ENCODE data around the gene C1orf52.

Gene C1orf52

DNA sequence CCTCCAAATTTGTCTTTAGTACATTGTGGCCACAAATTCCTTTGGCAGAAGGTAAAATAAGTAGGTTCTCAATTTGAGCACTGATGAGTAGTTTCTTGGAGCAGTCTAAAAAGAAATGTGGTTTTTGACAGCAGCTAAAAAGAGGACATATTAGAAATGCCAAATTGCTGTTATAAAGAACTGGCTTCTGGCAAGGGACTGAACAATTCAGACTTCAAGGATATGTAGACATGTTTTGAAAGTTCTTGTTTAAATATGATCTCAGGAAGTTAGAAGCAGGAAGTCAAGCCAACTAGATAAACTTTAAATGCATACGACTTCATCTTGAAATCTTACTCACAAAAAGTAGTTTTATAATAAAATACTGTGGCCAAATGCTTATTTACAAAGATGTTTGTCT is 18.8 kb downstream of the C1orf52 start:
- Mint-ChIP-seq H3K4me1 (peaks cover 21% of the 10 kb centered on the region), H3K36me3 (no peaks in the 10 kb centered on the region), H3K4me3 (no peak overlapping the region), H3K27ac (peak overlapping the region; percentile 68), H3K9me3 (no peaks in the 10 kb centered on the region), H3K27me3 (peaks cover 11% of the 10 kb centered on the region)
- CTCF ChIA-PET, result interaction anchor here (0.8 to 1.9 kb wide), 14 partner anchors 12 to 299 kb away, joined by 3 to 27 read pairs (median 3); partner anchors contain the start of gene C1orf52
- DNase-seq, result no peak

DNA sequence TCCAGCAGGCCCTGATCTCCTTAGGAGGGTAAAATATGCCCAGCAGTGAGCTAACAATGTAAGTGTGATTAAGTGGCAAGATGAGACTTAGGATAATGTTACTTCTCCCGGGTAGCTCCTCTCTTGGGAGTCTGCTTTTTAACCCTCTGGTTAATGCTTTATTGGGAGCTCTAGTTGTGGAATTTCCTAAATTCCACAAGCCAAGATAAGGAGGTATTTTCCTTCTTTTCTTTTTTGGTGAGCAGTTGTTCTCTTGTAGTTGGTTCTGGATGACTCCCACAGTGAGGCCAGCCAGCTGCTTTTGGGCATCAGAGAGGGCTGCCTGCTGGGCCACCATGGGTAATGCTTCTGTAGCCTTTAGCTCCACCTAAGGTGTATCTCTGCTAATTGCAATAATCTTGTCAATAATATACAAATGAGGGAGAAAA is 19.3 kb downstream of the C1orf52 start:
- Mint-ChIP-seq H3K36me3 (no peaks in the 10 kb centered on the region), H3K4me3 (no peak overlapping the region), H3K27me3 (peaks cover 14% of the 10 kb centered on the region), H3K9me3 (no peaks in the 10 kb centered on the region), H3K4me1 (peaks cover 21% of the 10 kb centered on the region), H3K27ac (peak overlapping the region; percentile 68)
- peak; percentile 28 for DNase-seq
- CTCF ChIA-PET, result interaction anchor here (0.8 to 1.9 kb wide), 16 partner anchors 13 to 298 kb away, joined by 3 to 27 read pairs (median 3); partner anchors contain the start of gene C1orf52

DNA sequence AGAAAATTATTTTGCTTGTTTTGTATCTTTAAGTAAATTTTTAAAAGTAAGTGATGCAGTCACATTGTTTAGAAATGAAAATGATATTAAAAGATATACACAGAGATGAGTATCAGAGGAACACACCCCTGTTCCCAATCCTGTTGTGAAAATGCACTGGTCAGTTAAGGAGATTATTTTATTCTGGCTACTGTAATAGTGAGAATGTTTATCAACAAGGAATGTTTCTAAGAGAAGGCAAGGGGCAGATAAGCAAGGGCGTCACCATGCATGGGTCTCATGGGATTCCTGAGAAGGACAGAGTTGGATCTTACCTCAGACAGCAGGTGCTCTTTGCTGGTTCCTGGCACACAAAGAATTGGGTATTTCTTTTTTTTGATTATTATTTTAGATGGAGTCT is 21.8 kb downstream of the C1orf52 start:
- DNase-seq, result no peak
- CTCF ChIA-PET, result no interaction called here
- Mint-ChIP-seq H3K27me3 (peaks cover 17% of the 10 kb centered on the region), H3K9me3 (no peaks in the 10 kb centered on the region), H3K36me3 (no peaks in the 10 kb centered on the region), H3K4me3 (no peak overlapping the region), H3K27ac (no peak overlapping the region), H3K4me1 (peaks cover 12% of the 10 kb centered on the region)

DNA sequence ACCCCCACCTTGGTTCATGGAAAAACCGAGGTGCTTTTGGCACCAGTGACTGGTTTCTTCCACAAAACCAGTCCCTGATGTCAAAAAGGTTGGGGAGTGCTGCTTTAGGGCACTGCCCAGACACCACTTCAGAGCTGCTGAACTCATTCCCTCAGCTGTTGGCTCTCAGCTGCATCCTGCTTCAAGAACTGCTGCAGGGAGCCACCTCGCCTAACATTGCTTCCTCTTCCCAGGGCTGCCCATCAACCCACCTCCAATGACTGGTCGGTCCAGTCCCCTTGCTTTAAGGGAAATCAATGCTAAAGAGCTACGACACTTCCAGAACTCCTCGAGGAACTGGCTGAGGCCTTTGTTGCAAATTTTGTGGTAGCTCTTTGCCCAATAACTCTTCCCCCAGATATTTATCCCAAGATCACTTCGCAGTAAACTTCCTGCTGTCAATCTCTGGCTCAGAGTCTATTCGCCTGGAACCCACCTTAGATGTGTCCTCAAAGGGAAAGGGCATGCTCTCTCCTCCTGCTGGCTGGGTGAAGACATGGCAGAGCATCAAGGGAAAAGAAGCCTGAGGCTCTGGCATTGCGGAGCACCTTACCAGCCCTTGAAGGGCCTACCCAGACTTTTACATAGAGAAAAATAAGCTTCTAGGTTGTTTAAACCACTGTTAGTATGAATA is 29.0 kb downstream of the C1orf52 start:
- no peak overlapping the region for H3K4me3 Mint-ChIP-seq
- CTCF ChIA-PET, result interaction anchor here (0.7 to 1.5 kb wide), 4 partner anchors 24 to 285 kb away, joined by 3 to 9 read pairs (median 4); no protein-coding TSS in a partner anchor
- no peaks in the 10 kb centered on the region for H3K9me3 Mint-ChIP-seq
- H3K27ac Mint-ChIP-seq, result no peak overlapping the region
- no peaks in the 10 kb centered on the region for H3K36me3 Mint-ChIP-seq
- DNase-seq, result no peak
- H3K4me1 Mint-ChIP-seq, result no peaks in the 10 kb centered on the region
- peaks cover 11% of the 10 kb centered on the region for H3K27me3 Mint-ChIP-seq

DNA sequence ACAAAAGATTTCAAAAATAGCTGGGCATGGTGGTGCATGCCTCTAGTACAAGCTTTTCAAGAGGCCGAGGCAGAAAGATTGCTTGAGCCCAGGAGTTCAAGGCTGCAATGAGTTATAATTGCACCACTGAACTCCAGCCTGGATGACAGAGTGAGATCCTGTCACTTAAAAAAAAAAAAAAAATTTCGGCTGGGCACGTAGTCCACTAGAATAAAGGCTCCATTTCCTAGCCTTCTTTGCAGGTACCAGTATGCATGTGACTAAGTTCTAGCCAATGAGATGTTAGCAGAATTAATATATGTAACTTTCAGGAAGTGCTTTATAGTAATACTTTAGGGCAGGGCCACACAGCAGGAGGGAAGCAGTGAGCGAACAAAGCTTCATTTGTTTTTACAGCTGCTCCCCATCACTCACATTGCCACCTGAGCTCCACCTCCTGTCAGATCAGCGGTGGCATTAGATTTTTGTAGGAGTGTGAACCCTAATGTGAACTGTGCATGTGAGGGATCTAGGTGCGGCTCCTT is 29.8 kb downstream of the C1orf52 start:
- CTCF ChIA-PET, result interaction anchor here (0.6 to 0.7 kb wide), 2 partner anchors 13 to 30 kb away, joined by 3 to 6 read pairs; partner anchors contain the start of gene C1orf52
- H3K4me1 Mint-ChIP-seq, result no peaks in the 10 kb centered on the region
- no peak overlapping the region for H3K4me3 Mint-ChIP-seq
- DNase-seq, result no peak
- peaks cover 6% of the 10 kb centered on the region for H3K27me3 Mint-ChIP-seq
- H3K9me3 Mint-ChIP-seq, result no peaks in the 10 kb centered on the region
- H3K36me3 Mint-ChIP-seq, result no peaks in the 10 kb centered on the region
- H3K27ac Mint-ChIP-seq, result no peak overlapping the region

DNA sequence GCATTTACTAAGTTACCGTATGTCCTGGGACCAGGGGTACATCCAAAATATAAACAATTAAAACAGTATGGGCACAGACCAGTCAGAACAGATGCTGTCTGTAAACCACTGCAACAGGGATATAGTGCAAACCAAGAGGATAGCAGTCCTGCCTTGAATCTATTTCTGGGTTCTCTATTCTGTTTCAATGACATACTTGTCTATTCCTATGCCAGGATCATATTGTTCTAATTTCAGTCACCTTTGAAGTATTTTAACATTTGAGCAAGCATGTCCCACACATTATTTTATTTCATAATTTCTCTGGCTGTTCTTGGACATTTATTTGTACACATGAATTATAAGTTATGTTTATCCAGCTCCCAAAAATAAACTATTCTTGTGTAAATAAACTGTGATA is 30.5 kb downstream of the C1orf52 start:
- Mint-ChIP-seq H3K4me1 (no peaks in the 10 kb centered on the region), H3K9me3 (no peaks in the 10 kb centered on the region), H3K27ac (no peak overlapping the region), H3K36me3 (no peaks in the 10 kb centered on the region), H3K4me3 (no peak overlapping the region), H3K27me3 (peaks cover 6% of the 10 kb centered on the region)
- no peak for DNase-seq
- CTCF ChIA-PET, result interaction anchor here (0.7 to 0.8 kb wide), 2 partner anchors 31 to 284 kb away, joined by 3 read pairs; partner anchors contain the start of gene C1orf52

DNA sequence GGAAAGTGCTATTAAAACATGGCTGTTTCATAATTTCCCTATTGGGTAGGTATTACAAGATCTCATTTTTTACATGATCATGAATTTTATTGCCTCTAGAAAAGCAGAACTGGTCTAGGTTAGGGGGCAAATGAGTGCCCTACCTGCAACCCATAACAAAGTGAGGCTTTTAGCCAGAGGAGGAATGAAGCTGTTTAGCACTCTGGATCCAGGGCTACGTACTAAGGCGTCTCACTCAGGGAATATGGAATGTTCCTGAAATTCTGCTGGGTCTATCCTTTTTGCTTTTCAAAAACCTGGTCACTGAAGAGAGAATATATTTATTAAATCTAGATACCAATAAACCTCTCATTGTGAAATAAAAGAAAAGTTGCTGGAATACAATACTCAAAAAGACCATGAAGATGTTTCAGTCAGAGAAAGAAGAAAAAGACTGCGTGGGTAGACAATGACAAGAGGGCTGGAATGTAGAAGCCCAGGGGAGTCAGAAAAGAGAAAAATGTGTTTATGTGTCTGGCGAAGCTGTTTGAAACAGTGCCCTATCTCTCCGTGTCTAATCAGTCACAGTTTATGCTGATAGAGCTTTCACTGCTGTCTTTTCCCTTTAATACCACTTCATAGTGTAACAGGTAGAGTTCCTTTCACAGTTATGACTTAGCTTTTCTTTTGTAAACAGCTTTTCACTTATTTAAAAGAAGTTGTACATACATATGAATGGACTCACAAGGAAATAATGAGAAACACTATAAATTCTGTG is 33.7 kb downstream of the C1orf52 start:
- Mint-ChIP-seq H3K36me3 (no peaks in the 10 kb centered on the region), H3K9me3 (no peaks in the 10 kb centered on the region), H3K27me3 (peaks cover 6% of the 10 kb centered on the region), H3K27ac (no peak overlapping the region), H3K4me1 (no peaks in the 10 kb centered on the region), H3K4me3 (no peak overlapping the region)
- DNase-seq, result no peak
- CTCF ChIA-PET, result no interaction called here

DNA sequence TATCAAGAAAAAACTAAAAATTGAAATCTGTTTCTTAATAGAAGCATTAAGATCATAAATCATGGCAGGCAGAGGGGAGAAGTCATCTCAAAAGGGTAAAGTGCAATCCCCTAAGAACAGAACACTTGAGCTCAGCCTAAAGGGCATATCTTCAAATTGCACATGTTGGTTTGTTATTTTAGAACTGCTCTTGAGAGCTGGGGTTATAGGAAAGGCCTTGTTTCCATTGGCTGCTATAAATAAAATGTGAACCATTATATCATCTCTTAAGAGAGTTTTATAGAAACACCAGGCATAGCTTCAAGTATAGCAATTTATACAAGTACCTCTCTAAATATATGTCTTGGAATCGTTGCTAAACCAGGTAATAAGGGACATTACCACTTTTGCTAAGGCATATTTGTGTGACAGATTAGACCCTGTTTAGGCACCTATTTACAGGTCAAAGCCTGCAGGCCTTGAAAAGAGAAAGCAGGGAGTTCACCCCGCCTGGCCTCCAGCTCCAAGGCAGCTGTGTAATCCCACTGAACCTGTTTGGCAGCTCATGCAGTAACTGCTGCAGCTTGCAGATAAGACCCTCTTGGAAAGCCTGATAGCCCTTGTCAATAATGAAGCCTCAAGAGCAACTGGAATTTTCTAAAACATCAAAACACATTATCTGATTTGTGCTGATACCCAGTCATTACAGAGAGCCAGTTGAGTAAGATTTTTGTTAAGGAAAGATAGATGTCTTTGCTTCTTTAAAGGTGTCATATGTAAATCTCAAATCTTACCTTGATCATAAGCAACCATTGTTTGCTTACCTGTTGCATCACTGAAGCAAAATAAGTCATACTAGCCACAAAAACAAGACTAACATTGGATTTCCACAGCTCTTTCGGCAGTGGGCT is 34.5 kb downstream of the C1orf52 start:
- Mint-ChIP-seq H3K4me3 (no peak overlapping the region), H3K4me1 (no peaks in the 10 kb centered on the region), H3K36me3 (no peaks in the 10 kb centered on the region), H3K27me3 (peaks cover 14% of the 10 kb centered on the region), H3K27ac (no peak overlapping the region), H3K9me3 (no peaks in the 10 kb centered on the region)
- CTCF ChIA-PET, result interaction anchor here (1.1 kb wide), 2 partner anchors 85 to 280 kb away, joined by 3 read pairs; no protein-coding TSS in a partner anchor
- DNase-seq, result no peak

DNA sequence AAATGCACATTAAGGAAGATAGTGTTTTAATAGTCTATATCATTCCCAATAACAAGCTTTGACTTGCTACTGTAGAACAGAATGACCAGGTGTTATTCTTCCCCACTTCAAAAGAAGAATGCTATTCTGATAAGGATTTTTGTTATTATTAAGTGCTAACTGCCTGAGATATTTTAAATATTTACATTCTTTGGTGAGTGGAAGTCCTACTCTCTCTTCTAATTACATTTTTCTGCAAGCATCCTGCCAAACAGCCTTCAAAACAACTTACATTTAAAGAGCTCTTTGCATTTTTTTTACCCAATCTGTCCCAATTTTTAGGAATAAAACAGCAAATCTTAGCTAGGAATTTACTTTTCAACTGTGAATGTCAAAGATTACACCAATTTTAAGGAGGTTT is 35.2 kb downstream of the C1orf52 start:
- Mint-ChIP-seq H3K4me1 (no peaks in the 10 kb centered on the region), H3K36me3 (no peaks in the 10 kb centered on the region), H3K27me3 (peaks cover 14% of the 10 kb centered on the region), H3K4me3 (no peak overlapping the region), H3K27ac (no peak overlapping the region), H3K9me3 (no peaks in the 10 kb centered on the region)
- CTCF ChIA-PET, result interaction anchor here (1.1 kb wide), 2 partner anchors 85 to 279 kb away, joined by 3 read pairs; no protein-coding TSS in a partner anchor
- no peak for DNase-seq

DNA sequence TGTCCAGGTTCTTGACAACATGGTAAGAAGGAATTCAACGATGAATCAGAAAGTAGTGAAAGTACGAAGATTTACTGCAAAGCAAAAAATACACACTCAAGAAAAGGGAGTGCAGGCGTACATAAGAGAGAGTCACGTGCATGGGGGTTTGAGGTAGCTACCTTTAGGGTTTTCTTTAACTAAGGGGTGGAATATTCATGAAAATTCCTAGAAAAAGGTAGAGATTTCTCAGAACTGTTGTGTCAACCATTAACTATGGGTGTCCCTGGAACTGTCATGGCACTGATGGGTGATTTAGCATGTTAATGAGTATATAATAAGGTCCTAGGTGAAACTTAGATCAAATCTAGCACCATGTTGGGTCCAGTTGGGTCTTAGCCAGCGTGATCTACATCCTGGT is 36.1 kb downstream of the C1orf52 start:
- no peak for DNase-seq
- Mint-ChIP-seq H3K4me3 (no peak overlapping the region), H3K36me3 (no peaks in the 10 kb centered on the region), H3K4me1 (no peaks in the 10 kb centered on the region), H3K9me3 (no peaks in the 10 kb centered on the region), H3K27ac (no peak overlapping the region), H3K27me3 (peaks cover 20% of the 10 kb centered on the region)
- CTCF ChIA-PET, result no interaction called here

DNA sequence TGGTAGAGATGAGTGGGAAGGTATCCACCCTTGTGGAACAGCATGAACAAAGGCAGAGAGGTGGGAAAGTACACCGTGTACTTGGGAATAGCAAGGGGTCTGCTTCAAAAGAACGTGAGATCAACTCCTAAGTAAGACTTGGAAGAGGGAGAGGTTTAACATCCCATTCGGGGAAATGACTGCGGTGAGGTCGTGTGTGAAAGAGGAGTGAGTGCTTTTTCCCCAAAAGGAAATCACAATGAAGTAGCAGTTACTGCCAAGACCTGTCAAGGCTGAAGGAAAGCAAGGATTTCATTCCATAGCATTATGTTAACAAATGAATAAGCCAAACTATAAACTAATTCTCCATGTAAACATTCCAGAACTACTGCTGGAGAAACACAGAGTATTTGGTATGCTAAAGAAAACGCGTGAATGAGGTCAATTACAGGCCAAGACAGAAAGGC is 38.7 kb downstream of the C1orf52 start:
- CTCF ChIA-PET, result no interaction called here
- Mint-ChIP-seq H3K27ac (no peak overlapping the region), H3K4me1 (no peaks in the 10 kb centered on the region)

DNA sequence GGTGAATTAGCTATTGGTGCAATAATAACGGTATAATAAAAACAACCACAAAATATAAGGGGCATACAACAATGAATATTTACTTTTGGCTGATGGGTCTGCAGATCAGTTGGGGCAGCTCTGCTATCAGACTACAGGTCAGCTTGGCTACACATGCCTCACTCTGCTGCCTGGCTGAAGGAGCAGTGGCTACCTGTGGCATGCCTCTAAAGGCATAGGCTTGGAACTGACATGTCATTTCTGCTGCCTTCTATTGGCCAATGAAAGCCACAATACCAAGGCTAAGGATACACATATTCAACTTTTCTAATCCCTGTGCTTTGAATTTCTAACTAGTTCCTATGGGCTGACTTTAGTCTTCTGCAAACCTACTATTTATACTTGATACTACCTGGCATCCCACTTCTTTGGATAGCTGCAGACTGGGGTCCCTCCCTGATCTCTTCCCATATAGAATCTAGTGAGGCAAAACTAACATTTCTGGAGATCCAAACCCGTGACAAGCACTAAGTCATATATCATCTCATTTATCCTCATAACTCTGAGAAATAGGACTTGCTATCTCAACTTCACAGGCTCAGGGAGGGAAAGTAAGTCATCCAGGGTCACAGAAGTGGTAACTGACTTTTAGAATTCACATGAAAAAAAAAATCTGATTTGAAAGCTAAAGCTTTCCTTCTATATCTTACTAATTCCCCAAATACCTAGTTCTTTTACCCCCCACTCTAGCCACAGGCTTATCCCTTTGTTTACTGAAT is 39.4 kb downstream of the C1orf52 start:
- Mint-ChIP-seq H3K27ac (no peak overlapping the region), H3K9me3 (no peaks in the 10 kb centered on the region), H3K4me3 (no peak overlapping the region), H3K36me3 (no peaks in the 10 kb centered on the region), H3K27me3 (peaks cover 28% of the 10 kb centered on the region), H3K4me1 (no peaks in the 10 kb centered on the region)
- no peak for DNase-seq
- CTCF ChIA-PET, result interaction anchor here (0.7 kb wide), 1 partner anchor 20 kb away, joined by 3 read pairs; no protein-coding TSS in a partner anchor

More for the DNA sequence above, 38.7 kb downstream of the C1orf52 start:
- H3K36me3 Mint-ChIP-seq, result no peaks in the 10 kb centered on the region
- no peaks in the 10 kb centered on the region for H3K9me3 Mint-ChIP-seq
- no peak for DNase-seq
- H3K27me3 Mint-ChIP-seq, result peaks cover 25% of the 10 kb centered on the region
- no peak overlapping the region for H3K4me3 Mint-ChIP-seq

DNA sequence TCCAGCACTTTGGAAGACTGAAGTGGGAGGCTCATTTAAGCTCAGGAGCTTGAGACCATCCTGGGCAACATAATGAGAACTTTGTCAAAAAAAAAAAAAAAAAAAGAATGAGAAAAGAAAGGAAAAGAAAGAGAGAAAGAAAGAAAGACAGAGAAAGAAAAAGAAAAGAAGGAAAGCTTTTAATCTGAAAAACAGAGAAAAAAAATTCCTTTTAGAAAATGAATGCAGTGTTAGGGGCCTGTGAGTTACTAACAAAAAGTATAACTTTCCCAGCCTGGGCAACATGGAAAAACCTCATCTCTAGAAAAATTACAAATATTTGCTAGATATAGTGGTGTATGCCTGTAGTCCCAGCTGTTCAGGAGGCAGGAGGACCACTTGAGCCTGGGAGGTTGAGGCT is 42.8 kb downstream of the C1orf52 start:
- no peak for DNase-seq
- Mint-ChIP-seq H3K4me1 (no peaks in the 10 kb centered on the region), H3K4me3 (no peak overlapping the region), H3K27me3 (peaks cover 28% of the 10 kb centered on the region), H3K36me3 (no peaks in the 10 kb centered on the region), H3K27ac (no peak overlapping the region), H3K9me3 (no peaks in the 10 kb centered on the region)
- CTCF ChIA-PET, result interaction anchor here (0.5 kb wide), 1 partner anchor 13 kb away, joined by 6 read pairs; no protein-coding TSS in a partner anchor
